Measurements from ENCODE around the gene SLC25A21. TPM values are rescaled to one million over a fixed set of nuclear protein-coding genes. Genes with fewer than 3 reads are reported as not detected.

SLC25A21 gene
- total and polyA plus RNA-seq, 4 experiments from 2014 or later = not detected

DNA sequence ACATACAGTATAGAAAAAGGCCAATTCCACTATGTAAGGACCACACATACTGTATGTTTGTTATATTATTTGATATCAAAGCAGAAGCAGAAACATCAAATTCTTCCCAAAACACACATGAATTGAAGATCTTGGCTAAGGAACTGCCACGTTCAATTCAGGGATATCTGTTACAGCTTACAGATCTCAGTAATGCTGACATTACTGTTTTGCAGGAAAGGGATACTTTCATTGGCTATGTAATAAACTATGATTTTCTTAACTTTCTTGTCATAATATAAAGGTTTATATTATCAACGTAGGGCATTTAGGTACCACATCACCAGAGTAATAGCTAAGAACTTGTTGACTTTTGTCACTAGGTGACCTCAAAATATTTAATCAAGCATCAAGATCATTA is 362.2 kb downstream of the SLC25A21 start:
- Mint-ChIP-seq H3K27me3 (peaks cover 0 to 2% of the 10 kb centered on the region in 2 donors), H3K4me3 (no peak overlapping the region), H3K27ac (no peak overlapping the region), H3K9me3 (peaks cover 0 to 11% (median 3%) of the 10 kb centered on the region in 8 donors), H3K4me1 (no peaks in the 10 kb centered on the region), H3K36me3 (no peaks in the 10 kb centered on the region)
- H3K9me3 ChIP-seq (ENCODE audit: control insufficient read depth in 1 of 2, low read length in 2 of 2) = no peaks in the 10 kb centered on the region
- ChIA-PET POLR2A (ENCODE audit: partially characterized antibody) (no interaction called here), CTCF (ENCODE audit: partially characterized antibody) (no interaction called here)
- H3K36me3 ChIP-seq (ENCODE audit: insufficient read depth, low read length) = no peaks in the 10 kb centered on the region
- no peak overlapping the region for H3K4me3 ChIP-seq (ENCODE audit: low read length in 2 of 2)
- H3K4me1 ChIP-seq (ENCODE audit: insufficient read depth, low read length) = no peaks in the 10 kb centered on the region
- H3K27ac ChIP-seq (ENCODE audit: low read depth, low read length) = no peak overlapping the region
- intact Hi-C loops (cut with micrococcal nuclease) = no loop called here
- no peaks in the 10 kb centered on the region for H3K27me3 ChIP-seq (ENCODE audit: insufficient read depth, low read length)
- no peak for DNase-seq

DNA sequence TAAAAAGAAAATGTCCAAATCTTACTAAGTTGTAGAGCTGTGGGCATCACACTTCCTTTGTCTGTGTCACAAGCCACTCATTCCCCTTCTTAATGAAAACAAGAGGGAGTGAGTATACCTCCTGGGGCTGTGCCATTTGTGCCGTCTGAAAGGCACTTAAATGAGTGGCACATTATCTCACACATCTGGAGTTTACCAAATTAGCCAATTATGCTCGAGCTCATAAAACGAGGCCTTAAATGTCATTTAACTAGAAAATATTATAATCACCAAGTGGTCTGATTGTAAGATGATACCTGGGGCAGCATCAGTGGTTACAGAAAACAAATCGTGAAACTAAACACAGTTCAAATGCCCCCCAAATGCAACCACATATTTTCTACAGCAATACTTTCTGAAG is 364.7 kb downstream of the SLC25A21 start:
- intact Hi-C loops (cut with micrococcal nuclease) = no loop called here
- Histone ChIP-seq H3K36me3 (ENCODE audit: insufficient read depth, low read length) (no peaks in the 10 kb centered on the region), H3K27ac (ENCODE audit: low read depth, low read length) (no peak overlapping the region), H3K4me3 (ENCODE audit: low read length in 2 of 2) (no peak overlapping the region), H3K27me3 (ENCODE audit: insufficient read depth, low read length) (no peaks in the 10 kb centered on the region), H3K9me3 (ENCODE audit: control insufficient read depth in 1 of 2, low read length in 2 of 2) (no peaks in the 10 kb centered on the region), H3K4me1 (ENCODE audit: insufficient read depth, low read length) (no peaks in the 10 kb centered on the region)
- Mint-ChIP-seq H3K27ac (no peak overlapping the region), H3K27me3 (peaks cover 0 to 2% of the 10 kb centered on the region in 2 donors), H3K4me1 (no peaks in the 10 kb centered on the region), H3K4me3 (no peak overlapping the region), H3K36me3 (no peaks in the 10 kb centered on the region), H3K9me3 (peaks cover 2 to 11% (median 5%) of the 10 kb centered on the region in 8 donors)
- CTCF ChIA-PET (ENCODE audit: partially characterized antibody) = no interaction called here
- no peak for DNase-seq
- POLR2A ChIA-PET (ENCODE audit: partially characterized antibody) = no interaction called here

DNA sequence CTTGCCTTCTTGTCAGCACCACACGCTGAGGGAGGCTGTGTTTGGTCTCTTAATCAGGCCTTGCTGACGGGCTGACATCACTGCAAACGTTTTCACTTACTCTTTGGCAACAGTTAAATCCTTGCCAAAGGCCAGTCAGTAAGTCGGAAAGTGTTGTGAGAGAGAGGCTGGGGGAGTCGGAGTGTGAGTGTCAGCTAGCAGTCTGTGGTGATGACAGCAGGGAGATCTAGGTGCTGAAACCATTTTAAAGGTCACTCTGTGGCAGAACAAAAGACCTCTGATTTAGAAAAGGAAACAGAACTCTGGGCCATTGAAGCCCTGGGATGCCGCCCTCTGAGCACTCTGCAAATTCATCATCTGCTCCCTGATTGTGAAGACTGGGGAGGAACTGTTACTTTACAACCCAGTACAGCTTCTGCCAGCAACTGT is 367.3 kb downstream of the SLC25A21 start:
- H3K9me3 Mint-ChIP-seq = peaks cover 0 to 11% (median 5%) of the 10 kb centered on the region in 8 donors
- no peaks in the 10 kb centered on the region for H3K36me3 Mint-ChIP-seq
- Histone ChIP-seq H3K27ac (ENCODE audit: low read depth, low read length) (no peak overlapping the region), H3K27me3 (ENCODE audit: insufficient read depth, low read length) (no peaks in the 10 kb centered on the region), H3K4me3 (ENCODE audit: low read length in 2 of 2) (no peak overlapping the region), H3K9me3 (ENCODE audit: control insufficient read depth in 1 of 2, low read length in 2 of 2) (no peaks in the 10 kb centered on the region), H3K4me1 (ENCODE audit: insufficient read depth, low read length) (no peaks in the 10 kb centered on the region), H3K36me3 (ENCODE audit: insufficient read depth, low read length) (no peaks in the 10 kb centered on the region)
- peaks cover 0 to 2% of the 10 kb centered on the region in 2 donors for H3K27me3 Mint-ChIP-seq
- H3K4me1 Mint-ChIP-seq = no peaks in the 10 kb centered on the region
- H3K4me3 Mint-ChIP-seq = no peak overlapping the region
- ChIA-PET POLR2A (ENCODE audit: partially characterized antibody) (no interaction called here), CTCF (ENCODE audit: partially characterized antibody) (no interaction called here)
- peak overlapping the region in 1 of 7 donors; percentile 25 for H3K27ac Mint-ChIP-seq
- no peak for DNase-seq
- intact Hi-C loops (cut with micrococcal nuclease) = no loop called here

DNA sequence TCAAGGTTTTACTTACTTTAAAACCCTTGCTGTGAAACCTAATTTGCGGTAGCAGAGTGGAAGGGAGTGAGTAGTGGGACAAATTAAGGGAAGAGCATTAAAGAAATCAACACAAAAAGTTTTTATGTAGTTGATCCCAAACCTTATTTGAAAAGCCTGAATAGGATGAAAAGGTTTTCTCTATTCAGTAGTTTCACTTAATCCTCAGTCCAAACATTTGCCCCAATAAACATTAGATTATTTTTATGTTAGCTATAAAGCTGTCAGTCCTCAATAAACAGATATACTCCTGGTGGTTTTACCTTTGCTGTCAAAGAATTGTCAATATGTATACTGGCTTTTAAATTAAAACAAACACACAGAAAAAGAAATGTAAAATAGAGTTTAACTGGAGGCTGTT is 374.8 kb downstream of the SLC25A21 start:
- Histone ChIP-seq H3K27me3 (ENCODE audit: insufficient read depth, low read length) (no peaks in the 10 kb centered on the region), H3K36me3 (ENCODE audit: insufficient read depth, low read length) (no peaks in the 10 kb centered on the region), H3K9me3 (ENCODE audit: control insufficient read depth in 1 of 2, low read length in 2 of 2) (no peaks in the 10 kb centered on the region), H3K4me3 (ENCODE audit: low read length in 2 of 2) (no peak overlapping the region), H3K27ac (ENCODE audit: low read depth, low read length) (no peak overlapping the region), H3K4me1 (ENCODE audit: insufficient read depth, low read length) (no peaks in the 10 kb centered on the region)
- Mint-ChIP-seq H3K27ac (no peak overlapping the region), H3K27me3 (no peaks in the 10 kb centered on the region), H3K4me3 (no peak overlapping the region), H3K36me3 (no peaks in the 10 kb centered on the region), H3K4me1 (no peaks in the 10 kb centered on the region), H3K9me3 (peaks cover 0 to 7% (median 0%) of the 10 kb centered on the region in 8 donors)
- intact Hi-C loops (cut with micrococcal nuclease) = no loop called here
- POLR2A ChIA-PET (ENCODE audit: partially characterized antibody) = no interaction called here
- CTCF ChIA-PET (ENCODE audit: partially characterized antibody) = no interaction called here
- DNase-seq = no peak

DNA sequence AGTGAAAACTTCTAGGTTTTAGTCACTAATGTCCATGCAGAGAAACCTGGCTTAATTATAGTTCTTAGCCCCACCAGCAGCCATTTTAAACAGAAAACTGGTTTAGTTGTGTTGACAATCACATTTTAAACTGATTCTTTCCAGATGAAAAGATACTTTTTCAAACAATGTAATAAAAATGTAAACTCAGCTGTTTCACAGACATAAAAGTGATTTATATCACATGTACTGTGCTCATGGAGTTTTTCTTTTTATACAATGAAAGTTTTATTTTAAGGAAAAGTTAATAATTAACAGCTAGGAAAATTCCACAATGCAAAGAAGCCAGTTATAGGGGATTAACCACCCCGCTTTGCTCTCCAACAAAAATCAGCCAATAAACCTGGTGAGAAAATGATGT is 381.0 kb downstream of the SLC25A21 start:
- Histone ChIP-seq H3K4me1 (ENCODE audit: insufficient read depth, low read length) (no peaks in the 10 kb centered on the region), H3K36me3 (ENCODE audit: insufficient read depth, low read length) (no peaks in the 10 kb centered on the region), H3K27me3 (ENCODE audit: insufficient read depth, low read length) (no peaks in the 10 kb centered on the region), H3K9me3 (ENCODE audit: control insufficient read depth in 1 of 2, low read length in 2 of 2) (no peaks in the 10 kb centered on the region), H3K27ac (ENCODE audit: low read depth, low read length) (no peak overlapping the region), H3K4me3 (ENCODE audit: low read length in 2 of 2) (no peak overlapping the region)
- POLR2A ChIA-PET (ENCODE audit: partially characterized antibody) = no interaction called here
- no peaks in the 10 kb centered on the region for H3K27me3 Mint-ChIP-seq
- CTCF ChIA-PET (ENCODE audit: partially characterized antibody) = no interaction called here
- H3K4me3 Mint-ChIP-seq = no peak overlapping the region
- no peaks in the 10 kb centered on the region for H3K36me3 Mint-ChIP-seq
- peaks cover 0 to 5% (median 0%) of the 10 kb centered on the region in 8 donors for H3K9me3 Mint-ChIP-seq
- no peak for DNase-seq
- no peak overlapping the region for H3K27ac Mint-ChIP-seq
- intact Hi-C loops (cut with micrococcal nuclease) = no loop called here
- H3K4me1 Mint-ChIP-seq = no peaks in the 10 kb centered on the region

DNA sequence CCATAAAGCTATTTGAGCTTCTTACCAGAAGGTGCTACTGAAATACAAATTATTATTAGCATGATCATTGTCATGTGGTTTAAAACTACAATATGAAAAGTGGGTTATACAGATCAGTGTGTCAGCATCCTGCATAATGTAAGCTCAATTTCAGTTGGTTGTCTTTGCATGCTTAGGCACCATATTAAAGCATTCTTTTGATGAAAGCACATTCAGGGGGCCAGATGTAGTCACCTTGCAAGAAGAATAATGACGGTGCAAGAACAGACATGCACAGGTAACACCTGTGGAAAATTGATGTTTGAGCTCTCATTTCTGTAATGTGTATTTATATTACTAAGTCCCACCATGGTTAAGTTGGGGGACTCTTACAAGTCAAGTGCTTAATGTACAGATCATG is 386.9 kb downstream of the SLC25A21 start:
- H3K27me3 ChIP-seq (ENCODE audit: insufficient read depth, low read length) = no peaks in the 10 kb centered on the region
- ChIA-PET CTCF (ENCODE audit: partially characterized antibody) (no interaction called here), POLR2A (ENCODE audit: partially characterized antibody) (no interaction called here)
- H3K9me3 ChIP-seq (ENCODE audit: control insufficient read depth in 1 of 2, low read length in 2 of 2) = no peaks in the 10 kb centered on the region
- no peaks in the 10 kb centered on the region for H3K4me1 ChIP-seq (ENCODE audit: insufficient read depth, low read length)
- no peak overlapping the region for H3K27ac ChIP-seq (ENCODE audit: low read depth, low read length)
- Mint-ChIP-seq H3K36me3 (no peaks in the 10 kb centered on the region), H3K27me3 (no peaks in the 10 kb centered on the region), H3K4me1 (no peaks in the 10 kb centered on the region), H3K9me3 (peaks cover 0 to 18% (median 9%) of the 10 kb centered on the region in 8 donors), H3K27ac (no peak overlapping the region), H3K4me3 (no peak overlapping the region)
- no peak for DNase-seq
- no peak overlapping the region for H3K4me3 ChIP-seq (ENCODE audit: low read length in 2 of 2)
- H3K36me3 ChIP-seq (ENCODE audit: insufficient read depth, low read length) = no peaks in the 10 kb centered on the region
- intact Hi-C loops (cut with micrococcal nuclease) = no loop called here

DNA sequence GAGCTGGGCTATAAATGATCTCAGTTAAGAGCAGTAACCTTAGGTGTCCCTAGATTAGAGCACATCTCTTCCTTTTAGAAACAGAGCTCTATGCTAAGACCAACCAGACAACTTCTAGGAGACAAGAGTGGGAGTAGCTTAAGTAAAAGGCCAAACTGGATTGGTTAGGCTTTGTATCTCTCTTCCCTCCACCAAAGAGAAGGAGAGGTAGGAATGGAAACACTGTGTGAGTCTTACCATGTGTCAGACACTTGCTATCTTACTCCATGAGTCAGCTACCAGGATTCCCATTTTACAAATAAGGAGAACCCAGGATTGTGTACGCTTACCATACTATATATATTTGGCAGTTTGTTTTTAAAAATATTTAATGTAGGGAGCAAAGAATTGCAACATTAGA is 387.9 kb downstream of the SLC25A21 start:
- Histone ChIP-seq H3K27me3 (ENCODE audit: insufficient read depth, low read length) (no peaks in the 10 kb centered on the region), H3K4me1 (ENCODE audit: insufficient read depth, low read length) (no peaks in the 10 kb centered on the region), H3K9me3 (ENCODE audit: control insufficient read depth in 1 of 2, low read length in 2 of 2) (no peaks in the 10 kb centered on the region), H3K4me3 (ENCODE audit: low read length in 2 of 2) (no peak overlapping the region), H3K27ac (ENCODE audit: low read depth, low read length) (no peak overlapping the region), H3K36me3 (ENCODE audit: insufficient read depth, low read length) (no peaks in the 10 kb centered on the region)
- no peaks in the 10 kb centered on the region for H3K36me3 Mint-ChIP-seq
- DNase-seq = no peak
- H3K27ac Mint-ChIP-seq = no peak overlapping the region
- CTCF ChIA-PET (ENCODE audit: partially characterized antibody) = no interaction called here
- POLR2A ChIA-PET (ENCODE audit: partially characterized antibody) = no interaction called here
- H3K27me3 Mint-ChIP-seq = no peaks in the 10 kb centered on the region
- intact Hi-C loops (cut with micrococcal nuclease) = no loop called here
- H3K4me3 Mint-ChIP-seq = no peak overlapping the region
- no peaks in the 10 kb centered on the region for H3K4me1 Mint-ChIP-seq
- peaks cover 0 to 20% (median 9%) of the 10 kb centered on the region in 8 donors for H3K9me3 Mint-ChIP-seq

DNA sequence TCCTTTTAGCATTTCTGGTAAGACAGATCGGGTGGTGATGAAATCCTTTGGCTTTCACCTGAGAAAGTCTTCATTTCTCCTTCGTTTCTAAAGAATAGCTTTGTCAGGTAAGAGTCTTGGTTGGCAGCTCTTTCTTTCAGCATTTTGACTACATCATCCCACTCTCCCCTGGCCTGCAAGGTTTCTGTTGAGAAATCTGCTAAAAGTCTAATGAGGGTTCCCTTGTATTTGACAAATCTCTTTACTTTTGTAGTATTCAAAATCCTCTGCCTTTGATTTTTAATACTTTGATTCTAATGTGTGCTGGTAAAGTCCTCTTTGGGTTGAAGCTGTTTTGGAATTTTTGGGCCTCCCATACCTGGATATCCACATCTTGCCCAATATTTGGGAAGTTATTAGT is 390.5 kb downstream of the SLC25A21 start:
- Histone ChIP-seq H3K4me1 (ENCODE audit: insufficient read depth, low read length) (no peaks in the 10 kb centered on the region), H3K4me3 (ENCODE audit: low read length in 2 of 2) (no peak overlapping the region), H3K9me3 (ENCODE audit: control insufficient read depth in 1 of 2, low read length in 2 of 2) (no peaks in the 10 kb centered on the region), H3K27ac (ENCODE audit: low read depth, low read length) (no peak overlapping the region), H3K27me3 (ENCODE audit: insufficient read depth, low read length) (no peaks in the 10 kb centered on the region), H3K36me3 (ENCODE audit: insufficient read depth, low read length) (no peaks in the 10 kb centered on the region)
- Mint-ChIP-seq H3K27ac (no peak overlapping the region), H3K27me3 (no peaks in the 10 kb centered on the region), H3K4me1 (no peaks in the 10 kb centered on the region), H3K4me3 (no peak overlapping the region), H3K36me3 (no peaks in the 10 kb centered on the region), H3K9me3 (peaks cover 0 to 26% (median 12%) of the 10 kb centered on the region in 8 donors)
- DNase-seq = no peak
- ChIA-PET POLR2A (ENCODE audit: partially characterized antibody) (no interaction called here), CTCF (ENCODE audit: partially characterized antibody) (no interaction called here)
- intact Hi-C loops (cut with micrococcal nuclease) = no loop called here
